SU-DHL-6 (cell line): ENCODE data around the gene ALDH1A3.

Experiments
- H2AFZ ChIP-seq: fragments of 200-600 bp; sonication (generic); 2 replicates; pipeline ENCODE4 v1.6.1; 2014; ENCODE audit warnings: low read depth, mild to moderate bottlenecking, moderate library complexity, mixed read lengths, antibody characterized with exemption, low read length; ENCODE audit not compliant: severe bottlenecking
- H3F3A ChIP-seq: fragments of 200-600 bp; shearing (Covaris generic); 2 replicates; pipeline ENCODE4 v1.6.0; 2016; ENCODE audit warnings: antibody characterized with exemption, mild to moderate bottlenecking; ENCODE audit not compliant: insufficient read depth
- H3K27ac ChIP-seq: fragments of 200-600 bp; sonication (generic); 2 replicates; pipeline ENCODE4 v1.5.1; 2016; ENCODE audit warnings: low read depth, mild to moderate bottlenecking, low read length, moderate library complexity, mixed read lengths
- H3K27me3 ChIP-seq: fragments of 200-600 bp; sonication (generic), shearing (Covaris generic); 2 replicates; pipeline ENCODE4 v1.6.0; 2014; ENCODE audit warnings: mild to moderate bottlenecking, low read length
- H3K36me3 ChIP-seq: fragments of 200-600 bp; sonication (generic); 2 replicates; pipeline ENCODE4 v1.6.1; 2014; ENCODE audit warnings: mild to moderate bottlenecking, low read length, mixed read lengths
- H3K4me2 ChIP-seq: fragments of 300-600, 200-600 bp; shearing (Covaris generic), sonication (generic); 2 replicates; pipeline ENCODE4 v1.6.0; 2014; ENCODE audit warnings: low read length, low read depth, mild to moderate bottlenecking; ENCODE audit not compliant: poor library complexity, severe bottlenecking
- H3K4me3 ChIP-seq: fragments of 200-600 bp; sonication (generic); 2 replicates; pipeline ENCODE4 v1.5.1; 2014; ENCODE audit warnings: antibody characterized with exemption, low read length, mild to moderate bottlenecking, mixed read lengths; ENCODE audit not compliant: insufficient read depth, poor library complexity, severe bottlenecking
- H3K79me2 ChIP-seq: fragments of 200-600 bp; sonication (generic); 2 replicates; pipeline ENCODE4 v1.6.1; 2014; ENCODE audit warnings: mild to moderate bottlenecking, low read length, moderate library complexity; ENCODE audit not compliant: insufficient read depth
- H3K9ac ChIP-seq: fragments of 200-600 bp; sonication (generic); 2 replicates; pipeline ENCODE4 v1.7.0; 2014; ENCODE audit warnings: mild to moderate bottlenecking, low read length
- H3K9me2 ChIP-seq: fragments of 200-600 bp; sonication (generic); replicated peaks from 2 replicates; pipeline ENCODE4 v1.6.1; 2014; ENCODE audit warnings: low read length; ENCODE audit not compliant: insufficient read depth
- H3K9me3 ChIP-seq: fragments of 200-600 bp; sonication (generic); 2 replicates; pipeline ENCODE4 v1.6.1; 2014; ENCODE audit warnings: low read length, mixed read lengths; ENCODE audit not compliant: insufficient read depth
- H4K20me1 ChIP-seq: fragments of 200-600 bp; sonication (generic); 2 replicates; pipeline ENCODE4 v1.6.1; 2014; ENCODE audit warnings: low read depth, mild to moderate bottlenecking, antibody characterized with exemption, low read length, moderate library complexity, mixed read lengths
- CTCF ChIP-seq: fragments of 200-600 bp; sonication (generic); IDR thresholded peaks from one replicate; pipeline ENCODE4 v1.5.1; 2017; ENCODE audit warnings: antibody characterized with exemption, mild to moderate bottlenecking, low read length, moderate library complexity; ENCODE audit not compliant: insufficient read depth, poor library complexity, severe bottlenecking
- EZH2phosphoT487 ChIP-seq: fragments of 200-600 bp; sonication (generic), shearing (Covaris generic); conservative IDR thresholded peaks from 2 replicates; pipeline ENCODE4 v1.6.1; 2018; ENCODE audit warnings: mild to moderate bottlenecking, antibody characterized with exemption, low read length, moderate library complexity, mixed read lengths

Gene ALDH1A3

GRCh38 chr15:100879464-100880138, at the start of gene ALDH1A3:
TSS of gene ALDH1A3 (plus strand) at chr15:100879831. CDS start at chr15:100879908, 77 bp downstream.
- Histone ChIP-seq H3K9me3 (no peaks in the 10 kb centered on the region), H2AFZ (no peak within 1 kb of the TSS), H3K36me3 (no peaks in the 10 kb centered on the region), H3K4me3 (peak within 1 kb of the TSS; percentile 24), H4K20me1 (no peaks in the 10 kb centered on the region), H3K9me2 (no peaks in the 10 kb centered on the region), H3F3A (no peaks in the 10 kb centered on the region), H3K27me3 (no peaks in the 10 kb centered on the region), H3K27ac (no peak within 1 kb of the TSS), H3K79me2 (no peaks in the 10 kb centered on the region), H3K9ac (no peak within 1 kb of the TSS), H3K4me2 (peak within 1 kb of the TSS; percentile 42)
- TF ChIP-seq EZH2phosphoT487 (no peak), CTCF (no peak)

- H4K20me1 ChIP-seq: no peaks in the 10 kb centered on the region
- H3K4me2 ChIP-seq: no peak overlapping the region
- H3F3A ChIP-seq: no peaks in the 10 kb centered on the region
- H2AFZ ChIP-seq: no peak overlapping the region
- TF ChIP-seq EZH2phosphoT487: no peak
- no peak for TF ChIP-seq CTCF
- H3K4me3 ChIP-seq: no peak overlapping the region
- H3K79me2 ChIP-seq: no peaks in the 10 kb centered on the region
- H3K36me3 ChIP-seq: no peaks in the 10 kb centered on the region
- H3K9ac ChIP-seq: no peak overlapping the region
- no peak overlapping the region for H3K27ac ChIP-seq
- H3K9me2 ChIP-seq: no peaks in the 10 kb centered on the region
- H3K9me3 ChIP-seq: no peaks in the 10 kb centered on the region
- no peaks in the 10 kb centered on the region for H3K27me3 ChIP-seq
Measured at GRCh38 chr15:100831467-100831866, 48.2 kb upstream of the ALDH1A3 start.

GRCh38 chr15:100832149-100832942, 47.3 kb upstream of the ALDH1A3 start:
- Histone ChIP-seq H3F3A (no peaks in the 10 kb centered on the region), H3K4me2 (no peak overlapping the region), H3K27ac (no peak overlapping the region), H3K9me2 (no peaks in the 10 kb centered on the region), H3K36me3 (no peaks in the 10 kb centered on the region), H3K9ac (no peak overlapping the region), H3K79me2 (no peaks in the 10 kb centered on the region), H4K20me1 (no peaks in the 10 kb centered on the region), H3K27me3 (no peaks in the 10 kb centered on the region), H3K4me3 (no peak overlapping the region), H3K9me3 (no peaks in the 10 kb centered on the region), H2AFZ (no peak overlapping the region)
- TF ChIP-seq EZH2phosphoT487: no peak
- TF ChIP-seq CTCF: no peak
